Hepatocyte (in vitro differentiated cells): ENCODE results near the gene DCAF11.

Experiments used
- EZH2 ChIP-seq: fragments of 200-600 bp; sonication (generic); IDR thresholded peaks from 2 replicates; pipeline ENCODE4 v1.6.1; 2016; ENCODE audit warnings: antibody characterized with exemption, mild to moderate bottlenecking, borderline replicate concordance
- TF ChIP-seq, protein P1 (sequence below): fragments of 200-600 bp; sonication (generic); IDR thresholded peaks from 2 replicates; pipeline ENCODE4 v1.5.1; 2016; ENCODE audit warnings: antibody characterized with exemption, mild to moderate bottlenecking; ENCODE audit not compliant: poor library complexity

DNA sequence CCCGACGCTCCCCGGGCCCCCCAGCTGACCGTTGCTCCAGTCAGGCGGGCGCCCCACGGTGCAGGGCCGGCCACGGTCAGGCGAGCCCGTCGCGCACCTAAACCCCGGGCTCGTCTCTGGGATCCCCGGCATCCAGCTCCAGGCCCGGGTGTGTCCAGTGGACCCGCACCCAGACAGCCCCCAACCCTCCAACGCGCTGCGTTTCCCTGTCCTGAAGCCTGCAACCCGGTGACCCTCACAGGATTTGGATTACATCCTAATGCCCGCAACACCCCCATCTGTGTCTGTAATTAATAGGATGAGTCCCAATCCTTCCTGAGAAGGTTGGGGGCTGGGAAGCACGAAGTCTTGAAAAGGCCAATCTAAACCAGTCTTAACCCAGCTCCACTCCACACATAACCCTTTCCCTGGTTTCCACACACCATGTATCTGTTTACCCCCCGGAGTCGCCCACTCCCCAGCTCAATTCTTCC is 32.8 kb upstream of the DCAF11 start:
- TF ChIP-seq, protein P1, sequence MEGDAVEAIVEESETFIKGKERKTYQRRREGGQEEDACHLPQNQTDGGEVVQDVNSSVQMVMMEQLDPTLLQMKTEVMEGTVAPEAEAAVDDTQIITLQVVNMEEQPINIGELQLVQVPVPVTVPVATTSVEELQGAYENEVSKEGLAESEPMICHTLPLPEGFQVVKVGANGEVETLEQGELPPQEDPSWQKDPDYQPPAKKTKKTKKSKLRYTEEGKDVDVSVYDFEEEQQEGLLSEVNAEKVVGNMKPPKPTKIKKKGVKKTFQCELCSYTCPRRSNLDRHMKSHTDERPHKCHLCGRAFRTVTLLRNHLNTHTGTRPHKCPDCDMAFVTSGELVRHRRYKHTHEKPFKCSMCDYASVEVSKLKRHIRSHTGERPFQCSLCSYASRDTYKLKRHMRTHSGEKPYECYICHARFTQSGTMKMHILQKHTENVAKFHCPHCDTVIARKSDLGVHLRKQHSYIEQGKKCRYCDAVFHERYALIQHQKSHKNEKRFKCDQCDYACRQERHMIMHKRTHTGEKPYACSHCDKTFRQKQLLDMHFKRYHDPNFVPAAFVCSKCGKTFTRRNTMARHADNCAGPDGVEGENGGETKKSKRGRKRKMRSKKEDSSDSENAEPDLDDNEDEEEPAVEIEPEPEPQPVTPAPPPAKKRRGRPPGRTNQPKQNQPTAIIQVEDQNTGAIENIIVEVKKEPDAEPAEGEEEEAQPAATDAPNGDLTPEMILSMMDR = no peak
- no peak for TF ChIP-seq EZH2
